Coronary artery (tissue), 2 donors: ENCODE measurements around the gene ANK3.

ENCODE experiments used
- DNase-seq: peaks from one replicate; pipeline ENCODE4 v3.0.0-alpha.2; 2017; ENCODE audit warnings: low spot score
- H3K27ac ChIP-seq, 2 donors: fragments of 200-600 bp; sonication (generic); one replicate each; pipeline ENCODE4 v1.5.1; 2016 to 2019
- H3K4me3 ChIP-seq: fragments of 200-600 bp; sonication (generic); 2 replicates; pipeline ENCODE4 v1.5.1; 2016; ENCODE audit warnings: mild to moderate bottlenecking, moderate library complexity
- CTCF ChIP-seq: fragments of 200-600 bp; sonication (generic); IDR thresholded peaks from one replicate; pipeline ENCODE4 v1.5.1; 2019; ENCODE audit warnings: antibody characterized with exemption

ANK3 gene

GRCh38 chr10:60340973-60341372 lies 48.7 kb downstream of the ANK3 start:
- no peak for DNase-seq
- no peak overlapping the region for H3K4me3 ChIP-seq
- no peak for TF ChIP-seq CTCF
- H3K27ac ChIP-seq, result no peak overlapping the region

GRCh38 chr10:60339757-60340156 lies 49.9 kb downstream of the ANK3 start:
- TF ChIP-seq CTCF, result no peak
- no peak overlapping the region for H3K4me3 ChIP-seq
- H3K27ac ChIP-seq, result no peak overlapping the region
- DNase-seq, result no peak

GRCh38 chr10:60338786-60339185 lies 50.9 kb downstream of the ANK3 start:
- H3K4me3 ChIP-seq, result no peak overlapping the region
- no peak for TF ChIP-seq CTCF
- no peak overlapping the region for H3K27ac ChIP-seq
- DNase-seq, result no peak

- no peak for TF ChIP-seq CTCF
- Histone ChIP-seq H3K4me3 (no peak overlapping the region), H3K27ac (no peak overlapping the region)
- no peak for DNase-seq
Measured at GRCh38 chr10:60338002-60338564, 51.6 kb downstream of the ANK3 start.

GRCh38 chr10:60336901-60337630 lies 52.6 kb downstream of the ANK3 start:
- DNase-seq, result no peak
- no peak for TF ChIP-seq CTCF
- Histone ChIP-seq H3K27ac (no peak overlapping the region), H3K4me3 (no peak overlapping the region)

- DNase-seq, result no peak
- Histone ChIP-seq H3K27ac (no peak overlapping the region), H3K4me3 (no peak overlapping the region)
- no peak for TF ChIP-seq CTCF
Measured at GRCh38 chr10:60335708-60336107, 54.0 kb downstream of the ANK3 start.

- Histone ChIP-seq H3K27ac (no peak overlapping the region), H3K4me3 (no peak overlapping the region)
- no peak for TF ChIP-seq CTCF
- no peak for DNase-seq
Measured at GRCh38 chr10:60334991-60335390, 54.7 kb downstream of the ANK3 start.
